ENCODE data around the gene SP140L.
"Not testable (repeated sequence)": the region's sequence is repeated elsewhere in the genome, so short reads cannot be mapped to it uniquely, and the experiment has no call there.

The SP140L gene

DNA sequence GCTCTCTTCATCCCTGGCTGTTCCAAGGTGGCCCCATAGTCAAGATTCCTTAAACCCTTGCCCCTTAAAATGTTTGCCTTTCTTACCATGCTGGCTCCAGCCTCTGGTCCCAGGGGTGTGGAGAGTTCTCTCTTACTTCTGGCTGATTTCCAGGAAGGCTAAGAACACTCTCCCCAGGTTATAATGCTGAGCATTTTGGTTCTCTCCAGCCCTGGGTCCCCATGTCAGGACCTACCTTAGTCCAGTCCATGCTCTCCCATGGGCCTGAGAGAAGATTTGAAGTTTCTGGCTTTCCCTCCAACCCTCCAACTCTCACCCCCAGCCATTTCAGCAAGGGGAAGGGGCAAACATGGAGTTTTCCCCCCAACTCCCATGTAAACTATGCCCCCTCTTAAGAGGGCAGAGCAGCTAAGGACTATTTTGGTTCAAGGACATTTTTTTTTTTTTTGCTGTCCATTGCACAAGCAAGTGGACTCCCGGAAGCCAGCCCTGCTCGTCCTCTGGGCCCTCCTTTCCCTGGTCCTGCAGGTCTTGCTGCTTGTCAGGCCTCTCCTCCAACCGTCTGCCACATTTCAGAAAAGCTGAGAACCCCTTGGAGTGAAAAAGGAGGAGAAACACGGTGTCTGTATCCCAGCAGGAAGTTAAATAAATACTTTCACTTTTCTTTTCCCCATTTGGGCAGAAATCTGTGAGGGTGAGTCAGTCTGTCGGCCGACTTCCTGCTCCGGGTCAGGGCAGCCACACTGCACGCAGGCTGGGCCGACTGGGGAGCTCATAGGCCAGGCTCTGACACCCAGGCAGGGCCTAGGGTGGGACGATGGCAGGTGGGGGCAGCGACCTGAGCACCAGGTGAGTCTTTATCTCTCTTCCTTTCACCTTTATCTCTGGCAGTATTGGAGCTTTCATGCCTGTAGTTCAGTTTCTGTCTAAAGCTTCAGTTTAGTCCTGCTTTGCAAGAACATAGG is at the start of gene SP140L:
Gene SP140L (plus strand): TSS at position 741 of the 965 bp plus-strand sequence. CDS start 77 bp downstream, at position 818.
- DNase-seq = peak; percentile 86

DNA sequence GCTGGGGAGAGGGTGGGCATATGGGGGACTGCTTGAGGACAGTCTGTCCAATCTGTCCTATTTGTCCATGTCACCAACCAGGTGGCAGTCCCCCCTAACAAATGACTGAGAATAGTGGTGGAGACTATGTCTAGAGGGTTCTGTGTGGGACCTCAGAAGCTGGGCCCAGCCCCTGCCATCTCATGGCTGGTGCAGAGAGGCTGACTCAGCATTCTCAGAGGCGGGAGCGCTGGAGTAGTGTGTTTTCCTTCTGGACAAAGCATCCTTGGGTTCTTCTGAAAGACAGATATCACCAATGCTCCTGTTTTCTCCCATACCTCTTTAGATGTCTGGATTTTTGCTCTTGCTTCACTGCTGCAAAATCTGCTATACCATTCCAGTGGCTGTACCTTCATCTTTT is 44.1 kb upstream of the SP140L start:
- no peak for DNase-seq

DNA sequence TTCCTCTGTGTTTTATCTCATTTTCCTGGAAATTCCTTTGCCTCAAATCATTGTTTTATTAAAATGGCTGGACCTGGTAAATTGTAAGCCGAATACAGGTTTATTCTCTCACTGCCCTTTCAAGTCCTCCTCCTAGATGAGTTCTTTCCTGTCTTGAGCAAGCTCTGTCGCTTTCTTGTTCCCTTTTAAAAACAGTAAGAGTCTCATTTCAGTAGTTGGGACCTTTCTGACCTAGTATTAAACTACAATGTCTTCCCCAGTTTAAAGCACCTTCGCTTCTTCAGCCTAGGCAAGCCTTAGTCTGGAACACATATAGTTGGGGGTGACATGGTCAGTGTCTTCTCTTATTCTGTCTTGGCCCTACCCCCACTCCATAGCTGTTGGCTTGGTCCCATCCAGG is 40.9 kb upstream of the SP140L start:
- DNase-seq = no peak

DNA sequence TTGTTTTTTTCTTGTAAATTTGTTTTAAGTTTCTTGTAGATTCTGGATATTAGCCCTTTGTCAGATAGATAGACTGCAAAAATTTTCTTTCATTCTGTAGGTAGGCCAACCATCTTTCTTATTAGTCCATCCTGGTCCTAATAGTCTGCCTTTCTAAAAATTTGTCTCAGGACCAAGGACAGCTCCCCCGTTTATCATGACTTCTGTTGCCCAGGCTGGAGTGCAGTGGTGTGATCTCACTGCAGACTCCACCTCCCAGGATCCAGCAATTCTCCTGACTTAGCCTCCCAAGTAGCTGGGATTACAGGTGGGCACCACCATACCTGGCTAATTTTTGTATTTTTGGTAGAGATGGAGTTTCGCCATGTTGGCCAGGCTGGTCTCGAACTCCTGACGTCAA is 37.7 kb upstream of the SP140L start:
- peak; percentile 27 for DNase-seq

DNA sequence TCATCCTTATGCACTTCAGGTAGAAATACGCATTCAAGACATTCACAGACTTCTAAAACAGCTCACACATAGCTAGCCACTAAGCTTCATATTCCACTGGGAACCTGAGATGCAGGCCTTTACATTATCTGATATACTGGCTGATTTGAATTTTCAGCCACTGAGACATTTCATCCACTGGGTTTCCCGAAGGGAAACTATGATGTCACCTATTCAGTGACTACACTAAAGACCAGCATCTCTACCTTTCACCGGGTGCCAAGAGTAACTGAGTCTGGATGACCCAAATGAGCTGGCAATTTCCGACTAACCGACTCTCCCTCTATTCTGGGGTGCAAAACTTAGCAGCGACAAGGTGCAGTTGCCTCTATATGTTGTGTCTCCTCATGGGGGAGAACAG is 31.8 kb upstream of the SP140L start:
- DNase-seq = no peak

DNA sequence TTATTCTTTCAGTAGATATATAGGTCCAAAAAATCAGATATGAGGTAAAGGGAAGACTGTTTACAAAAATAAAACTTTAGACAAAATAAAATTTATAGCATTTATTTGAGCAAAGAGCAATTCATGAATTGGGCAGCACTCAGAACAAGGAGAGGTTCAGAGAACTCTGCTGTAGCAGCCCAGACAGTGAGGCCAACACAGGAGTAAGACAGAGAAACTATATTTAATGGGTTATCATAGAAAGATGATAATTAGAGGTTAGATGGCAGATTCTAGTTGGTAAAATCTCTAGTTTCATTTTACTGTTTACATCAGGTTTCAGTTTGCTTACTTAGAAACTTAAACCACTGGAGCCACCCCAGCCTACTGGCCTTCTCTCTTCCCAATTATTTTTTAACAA is 30.1 kb upstream of the SP140L start:
- no peak for DNase-seq

DNA sequence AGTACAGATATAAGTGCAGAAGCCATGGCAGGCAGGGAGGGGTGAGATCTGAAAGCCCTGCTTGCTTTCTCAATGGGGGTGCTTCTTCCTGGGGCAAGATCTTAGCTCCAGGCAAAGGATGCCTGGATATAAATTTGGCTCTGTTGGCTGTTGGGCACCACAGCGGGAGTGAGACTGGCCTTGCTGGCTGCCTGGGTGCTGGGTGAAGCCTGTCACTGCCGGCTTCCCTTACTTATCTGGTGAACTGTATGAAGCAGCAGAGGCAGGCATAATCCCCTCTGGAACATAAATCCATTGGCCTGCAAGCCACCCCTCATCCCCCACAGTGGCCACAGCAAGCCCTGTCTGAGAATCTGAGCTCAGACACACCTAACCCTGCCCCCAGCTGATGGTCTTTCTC is 27.4 kb upstream of the SP140L start:
- DNase-seq = no peak

DNA sequence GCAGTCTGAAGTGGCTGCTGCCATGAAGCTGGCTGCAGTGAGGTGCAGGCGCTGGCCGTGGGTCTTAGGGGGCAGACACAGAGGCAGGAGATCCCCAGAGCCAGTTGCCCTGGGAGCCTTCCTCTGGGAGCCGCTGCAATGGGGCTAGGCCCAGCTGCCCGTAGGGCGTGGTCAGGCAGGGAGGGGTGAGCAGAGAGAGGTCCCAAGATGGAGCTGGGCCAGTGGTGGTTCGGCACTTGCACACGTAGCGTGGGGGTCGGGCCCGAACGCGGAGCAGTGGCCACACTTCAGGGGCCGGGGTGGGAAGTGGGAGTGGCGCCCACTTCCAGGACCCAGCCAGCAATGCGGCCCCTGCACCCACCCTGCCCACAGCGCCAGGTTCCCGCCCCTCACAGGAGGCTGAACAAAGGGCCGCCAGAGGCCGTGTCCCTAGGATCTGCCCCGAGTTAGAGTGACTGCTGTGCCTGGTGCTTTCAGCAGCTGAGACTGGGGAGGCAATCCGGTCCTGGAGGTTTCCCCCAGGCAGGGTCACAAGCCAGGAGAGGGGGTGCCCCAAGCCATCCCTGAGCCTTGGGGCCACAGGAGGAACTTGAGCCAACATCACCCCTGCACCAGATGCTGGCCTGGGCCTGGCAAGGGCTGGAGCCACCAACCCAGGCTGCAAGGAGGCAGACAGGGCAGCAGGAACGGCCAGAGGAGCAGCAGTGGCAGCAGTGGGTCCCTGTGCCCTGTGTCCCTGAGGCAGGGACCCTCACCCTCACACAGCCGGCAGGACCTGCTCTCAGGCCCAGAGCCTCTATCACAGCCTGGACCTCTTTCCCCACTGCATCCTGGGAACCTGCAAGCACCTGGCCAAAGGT is 21.3 kb upstream of the SP140L start:
- DNase-seq = no peak

DNA sequence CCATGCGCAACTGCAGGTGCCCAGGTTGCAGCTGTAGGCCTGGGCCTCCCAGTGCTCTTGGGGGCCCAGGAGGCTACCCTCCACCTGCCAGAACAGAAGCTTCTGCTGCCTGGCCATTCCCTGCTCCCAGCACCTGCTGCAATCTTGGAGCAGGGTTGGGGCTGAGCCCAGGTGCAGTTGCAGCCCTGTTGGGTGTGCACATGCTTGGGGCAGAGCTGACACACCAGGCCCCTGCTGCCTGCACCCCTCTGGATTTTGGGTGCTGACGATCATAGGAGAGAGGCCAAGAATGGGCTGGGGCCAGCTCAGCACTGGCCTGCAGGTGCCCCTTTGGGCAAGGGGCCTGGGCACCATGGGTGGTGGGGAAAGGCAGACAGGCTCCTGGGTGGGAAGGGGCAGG is 20.5 kb upstream of the SP140L start:
- no peak for DNase-seq

DNA sequence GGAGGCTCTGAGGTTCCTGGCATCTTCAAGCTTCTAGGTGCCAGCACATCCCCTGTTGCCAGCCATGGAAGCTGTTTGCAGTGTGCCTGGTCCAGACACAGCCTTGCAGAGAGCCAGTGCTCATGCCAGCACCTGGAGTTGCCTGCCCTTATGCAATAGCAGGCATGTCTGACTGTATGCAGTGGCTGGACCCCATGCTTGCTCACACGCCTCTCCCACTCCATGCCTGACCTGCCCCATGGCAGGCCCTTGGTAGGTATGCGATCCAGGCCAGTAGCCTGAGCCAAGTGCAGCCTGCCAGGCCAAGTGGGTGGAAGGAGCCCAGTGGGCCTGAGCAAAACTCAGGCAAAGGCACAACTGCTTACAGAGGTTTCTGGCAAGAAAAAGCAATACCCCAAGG is 19.5 kb upstream of the SP140L start:
- no peak for DNase-seq

DNA sequence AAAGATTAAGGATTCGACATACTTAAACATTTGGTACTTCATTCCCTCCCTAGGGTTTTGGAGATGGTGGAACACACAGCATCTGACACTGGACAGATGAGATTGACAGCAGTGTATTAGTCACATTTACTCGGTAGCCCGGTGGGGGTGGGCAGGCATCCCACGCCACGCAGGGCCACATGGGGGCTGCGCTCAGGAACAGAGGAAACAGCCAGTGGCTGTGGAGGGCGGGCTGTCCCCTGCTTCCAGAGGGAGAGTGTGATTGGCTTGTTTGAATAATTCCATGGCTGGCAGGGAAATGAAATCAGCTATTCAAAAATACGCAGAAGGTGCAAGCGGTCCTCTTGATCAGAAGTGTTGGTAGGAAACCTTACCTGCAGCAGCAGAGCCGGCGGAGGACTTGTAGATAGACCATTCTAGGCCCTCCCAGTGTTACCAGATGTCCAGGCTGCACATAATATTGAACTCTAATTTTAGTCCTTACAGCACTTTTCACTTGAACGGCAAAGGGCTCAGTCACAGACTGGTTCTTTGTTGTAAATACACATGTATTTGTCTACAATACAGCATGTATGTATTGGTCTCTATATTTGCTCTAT is 18.5 kb upstream of the SP140L start:
- DNase-seq = no peak

DNA sequence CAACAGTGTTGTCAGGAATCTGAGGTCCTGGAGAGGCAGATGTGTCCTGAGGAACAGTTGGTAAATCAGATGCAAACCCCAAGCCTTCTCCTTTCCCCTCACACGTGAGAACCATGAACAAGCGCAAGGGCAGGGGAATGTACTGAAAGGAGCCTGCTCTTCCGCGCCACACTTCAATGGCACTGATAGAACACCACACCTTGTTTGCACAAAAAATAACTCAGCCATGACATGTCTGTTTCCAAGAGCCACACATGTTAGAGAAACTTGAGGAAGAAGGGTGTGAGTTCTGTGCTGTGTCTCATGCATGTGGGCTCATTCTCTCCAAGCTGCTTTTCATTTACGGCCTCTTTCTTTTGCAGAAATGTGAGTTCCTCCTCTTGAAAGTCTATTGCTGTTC is 16.2 kb upstream of the SP140L start:
- not testable (repeated sequence) for DNase-seq

DNA sequence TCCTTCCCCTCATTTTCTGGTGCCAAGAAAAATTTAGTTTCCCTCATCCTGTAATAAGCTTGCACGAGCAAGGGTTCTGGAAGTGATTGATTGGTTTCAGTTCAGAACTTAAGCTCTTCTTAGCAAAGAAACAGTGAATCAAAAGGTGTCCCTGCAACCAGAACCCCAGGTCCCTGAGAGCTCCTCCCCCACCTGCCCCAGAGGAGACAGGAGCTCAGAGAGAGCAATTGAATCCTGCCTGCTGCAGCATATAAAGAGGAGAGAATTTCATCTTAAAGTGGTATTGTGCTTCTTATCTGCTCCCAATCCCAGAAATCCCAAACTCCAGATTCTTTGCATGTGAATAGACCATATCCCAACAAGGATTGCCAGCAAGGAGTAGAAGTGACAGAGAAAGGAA is 15.4 kb upstream of the SP140L start:
- not testable (repeated sequence) for DNase-seq

DNA sequence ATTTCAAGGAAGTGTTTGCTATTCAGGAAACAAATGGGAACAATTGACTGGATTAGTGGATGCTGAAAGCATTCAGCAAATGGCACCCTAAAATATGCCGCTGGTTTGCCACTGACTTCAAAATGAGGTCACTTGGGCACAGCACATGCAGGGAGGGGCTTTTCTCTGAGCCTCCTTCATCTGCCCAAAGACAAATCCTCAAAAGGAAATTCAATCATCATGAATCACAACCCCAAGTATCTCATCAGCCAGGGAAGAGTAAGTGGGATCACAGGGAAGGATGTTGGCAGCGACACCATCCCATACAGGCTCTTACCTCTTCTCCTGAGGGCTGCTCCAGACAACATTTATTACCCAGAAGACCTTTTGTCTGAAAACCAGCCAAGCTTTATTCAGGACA is 14.4 kb upstream of the SP140L start:
- DNase-seq = no peak

DNA sequence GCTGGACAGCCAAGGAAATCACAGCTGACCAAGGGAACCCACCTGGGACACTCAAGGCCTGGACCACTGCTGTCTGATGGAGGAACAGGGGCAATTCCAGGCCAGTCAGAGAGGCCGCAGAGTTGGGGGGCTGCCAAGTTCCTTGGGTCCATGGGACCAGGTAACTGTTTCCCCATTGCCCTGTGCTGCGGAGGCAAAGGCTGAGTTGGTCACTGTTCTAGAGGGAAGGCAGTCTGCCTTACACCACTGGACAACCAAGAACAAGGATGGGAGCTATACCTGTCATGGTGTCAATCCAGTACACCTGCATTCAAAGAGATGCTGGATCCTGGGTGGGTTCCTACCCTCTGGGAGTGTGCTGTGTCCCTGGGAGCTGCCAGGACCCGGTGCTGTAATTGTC is 9.6 kb upstream of the SP140L start:
- DNase-seq = no peak

DNA sequence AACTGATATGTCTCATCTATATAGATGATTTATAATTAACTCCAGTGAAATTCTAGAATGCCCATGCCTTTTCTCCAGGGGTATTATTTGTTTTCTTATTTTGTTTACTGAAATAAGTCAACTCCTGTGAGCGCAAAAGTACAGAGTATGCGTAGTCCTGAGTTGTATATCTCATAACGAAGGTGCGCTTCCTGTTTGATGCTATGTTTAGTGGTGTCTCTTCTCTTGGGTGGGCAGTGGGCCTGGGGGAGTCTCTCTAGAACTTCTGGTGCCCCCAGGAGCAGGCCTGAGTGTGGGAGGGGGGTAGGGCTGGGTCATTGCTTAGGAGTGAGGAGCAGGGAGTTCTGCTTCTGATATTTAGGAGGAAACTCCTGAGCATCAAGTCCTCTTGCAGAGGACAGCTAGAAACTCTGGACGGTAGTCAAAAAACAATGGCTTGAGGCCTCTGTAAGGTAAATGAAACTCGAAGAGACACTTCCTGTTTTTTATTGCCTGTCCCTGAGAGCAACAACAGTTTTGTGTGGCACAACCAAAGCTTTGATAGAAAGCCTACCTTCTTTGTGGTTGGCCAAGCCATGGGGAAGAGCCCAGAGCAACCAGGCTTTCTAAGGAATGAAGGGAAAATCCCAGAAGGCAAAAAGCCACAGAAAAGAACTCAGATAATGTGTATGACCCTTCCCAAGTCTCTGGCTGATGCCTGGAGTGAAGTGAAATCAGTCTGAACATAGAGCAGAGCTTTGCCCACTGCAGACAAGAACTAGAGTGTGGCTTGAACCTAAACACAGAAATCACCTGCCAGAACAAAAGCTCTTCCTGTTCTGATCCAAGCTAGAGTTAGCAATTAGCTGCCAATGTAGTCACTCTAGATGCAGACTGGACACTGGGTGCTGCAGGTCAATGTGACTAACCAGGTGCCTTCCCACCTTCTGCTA is 8.5 kb upstream of the SP140L start:
- no peak for DNase-seq

DNA sequence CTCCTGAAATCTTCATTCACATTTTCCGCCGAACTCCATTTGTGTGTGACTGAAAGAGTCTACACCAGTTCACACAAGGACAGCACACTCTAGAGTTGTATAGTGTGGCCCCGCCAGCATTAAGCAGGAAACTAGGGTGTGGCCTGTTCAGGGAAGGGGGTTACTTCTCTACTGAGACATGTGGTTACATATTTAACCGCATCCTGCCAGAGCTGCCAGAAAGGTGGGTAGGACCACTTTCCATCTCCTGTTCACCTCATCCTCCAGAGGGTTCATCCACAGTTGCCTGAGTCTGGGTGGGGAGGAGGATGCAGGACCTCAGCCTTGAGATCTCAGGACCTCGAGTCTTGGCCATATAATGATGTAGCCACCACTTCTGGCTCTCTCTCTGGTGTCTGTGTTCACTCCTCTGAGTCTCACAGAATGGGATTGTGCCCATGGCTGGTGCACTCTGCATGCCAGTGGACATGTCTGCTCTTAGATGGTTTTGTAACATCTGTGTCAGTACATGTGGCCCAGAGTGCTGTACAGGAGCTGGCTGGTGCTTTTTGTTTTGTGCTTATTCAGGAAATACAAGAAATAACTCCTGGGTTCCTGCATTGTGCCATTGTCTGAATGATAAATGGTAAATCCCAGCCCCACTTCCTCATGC is 7.7 kb upstream of the SP140L start:
- peak; percentile 80 for DNase-seq

DNA sequence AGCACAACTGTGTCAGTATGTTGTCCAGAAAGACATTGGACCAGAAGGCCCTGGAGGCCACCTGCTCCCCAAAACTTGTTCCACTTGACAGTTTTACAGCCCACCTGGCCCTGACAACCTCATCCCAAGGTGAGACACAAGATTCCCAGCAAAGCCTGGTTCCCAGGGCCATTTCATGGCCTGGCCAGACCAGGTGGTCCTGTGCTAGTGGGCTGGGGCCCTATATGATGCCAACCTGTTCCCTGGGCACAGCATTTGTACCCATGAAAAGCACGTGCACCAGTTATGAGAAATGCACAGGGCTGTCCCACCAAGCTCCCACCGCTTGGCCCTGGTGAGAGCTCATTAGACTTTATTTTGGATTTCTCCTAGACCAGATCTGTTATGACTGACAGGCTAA is 6.0 kb upstream of the SP140L start:
- DNase-seq = no peak

DNA sequence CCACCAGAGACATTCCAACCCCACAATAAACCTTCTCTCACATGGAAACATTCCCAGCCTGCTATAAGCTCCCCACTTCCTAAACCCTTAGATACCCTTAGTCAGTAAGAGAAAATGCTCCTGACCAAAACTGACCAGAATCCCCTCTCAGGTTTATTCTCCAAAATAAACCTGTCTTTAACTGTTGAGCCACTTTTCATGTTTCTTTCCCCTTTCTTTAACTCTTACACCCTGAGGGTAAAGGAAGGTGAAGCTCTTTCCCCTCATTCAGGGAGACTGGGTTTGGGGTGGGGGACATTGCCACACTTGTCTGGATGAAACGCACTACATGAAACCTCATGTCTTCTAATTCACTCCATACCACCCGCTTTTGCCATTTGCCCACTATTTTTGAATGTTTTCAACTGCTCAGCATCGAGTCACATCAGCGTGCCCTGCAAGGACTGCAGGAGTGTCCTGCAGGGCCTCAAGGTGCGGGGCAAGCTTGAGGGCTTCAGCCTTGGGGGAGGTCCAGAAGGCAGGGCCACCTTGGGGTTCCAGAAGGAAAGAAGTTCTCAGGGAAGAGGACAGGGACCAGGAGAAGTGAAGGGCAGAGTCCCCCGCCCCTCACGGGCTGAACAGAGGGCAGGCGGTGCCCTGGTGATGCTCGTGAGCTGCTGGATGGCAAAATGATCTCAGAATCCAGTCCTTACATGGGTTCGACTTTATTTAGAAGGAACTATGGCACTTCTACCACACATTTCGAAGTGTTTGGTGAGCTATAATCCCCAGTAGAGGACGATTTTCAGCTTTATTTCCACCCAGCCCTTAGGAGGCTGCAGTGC is 4.2 kb upstream of the SP140L start:
- no peak for DNase-seq

DNA sequence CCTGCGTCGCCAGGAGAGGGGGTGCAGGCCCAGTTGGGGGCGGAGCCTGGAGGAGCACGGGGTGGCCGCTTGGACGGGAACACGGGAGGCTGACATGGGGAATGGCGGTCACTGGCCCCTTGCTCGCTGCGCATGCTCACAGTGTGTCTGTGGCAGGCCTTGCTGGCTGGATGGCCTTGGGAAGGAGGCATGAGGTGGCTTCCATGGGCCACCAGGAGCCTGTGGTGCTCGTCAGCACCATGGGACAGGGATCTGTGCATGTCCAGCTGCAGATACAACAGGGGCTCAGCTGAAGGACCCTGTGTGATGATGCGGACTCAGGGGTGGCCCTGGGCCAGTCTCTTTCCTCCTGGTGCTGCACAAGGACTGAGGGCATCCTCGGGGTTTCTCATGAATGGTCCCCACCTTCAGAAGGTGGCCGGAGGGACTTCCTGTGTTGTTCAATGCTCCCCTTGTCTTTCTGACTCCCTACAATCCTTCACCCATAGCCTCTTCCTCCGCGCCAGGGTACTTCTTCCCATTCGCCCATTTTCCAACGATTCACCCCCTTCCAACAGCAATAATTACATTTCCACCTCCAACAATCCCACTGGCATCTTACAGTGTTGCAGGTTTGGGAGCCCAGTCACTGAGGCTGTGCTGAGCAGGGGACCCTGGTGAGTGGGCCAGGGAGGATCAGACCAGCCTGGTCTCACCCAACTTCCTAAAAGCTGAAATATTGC is 3.4 kb upstream of the SP140L start:
- no peak for DNase-seq

All from CD4-positive, alpha-beta T cell treated with Interleukin-17A for 4 hours (primary cell).